Activated T-cell treated with anti-CD3 and anti-CD28 coated beads for 1 hour (primary cell): Measurements from ENCODE around the gene SCGB1C2.
"Not testable (repeated sequence)": the region's sequence is repeated elsewhere in the genome, so short reads cannot be mapped to it uniquely, and the experiment has no call there.

Experiments used
- DNase-seq: peaks from one replicate; pipeline ENCODE4 v3.0.0-alpha.2; 2020; ENCODE audit warnings: low read depth

The SCGB1C2 gene

DNA sequence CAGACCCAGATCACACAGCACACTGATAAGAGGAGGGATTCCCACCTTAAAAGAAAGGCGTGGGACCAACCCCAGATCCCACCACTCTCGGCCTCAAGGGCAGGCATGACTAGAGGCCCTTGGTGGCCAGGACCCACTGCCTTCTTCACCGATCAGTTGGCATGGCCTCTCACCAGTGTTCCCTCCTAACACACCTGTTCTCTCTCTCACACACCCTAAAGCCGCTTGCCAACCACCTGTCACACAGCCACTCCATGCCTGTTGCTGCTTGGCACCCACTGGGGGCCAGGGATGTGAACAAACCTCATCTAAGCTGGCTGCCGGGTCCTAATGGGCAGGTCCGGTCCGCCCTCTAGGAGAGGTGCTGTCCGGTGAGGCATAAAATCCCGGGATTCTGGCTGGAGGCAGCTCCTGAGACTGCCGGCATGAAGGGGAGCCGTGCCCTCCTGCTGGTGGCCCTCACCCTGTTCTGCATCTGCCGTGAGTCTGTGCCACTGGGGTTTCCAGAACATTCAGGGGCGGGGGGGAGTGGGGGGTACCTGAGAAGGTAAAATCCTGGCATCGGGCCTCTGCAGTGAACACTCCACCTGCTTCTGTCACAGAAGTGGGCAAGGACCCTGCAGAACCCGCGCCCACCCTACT lies at the start of gene SCGB1C2:
SCGB1C2 (plus strand) TSS at position 404 of the 642 bp plus-strand sequence; CDS start at position 426, 22 bp downstream.
- DNase-seq, result not testable (repeated sequence)

DNA sequence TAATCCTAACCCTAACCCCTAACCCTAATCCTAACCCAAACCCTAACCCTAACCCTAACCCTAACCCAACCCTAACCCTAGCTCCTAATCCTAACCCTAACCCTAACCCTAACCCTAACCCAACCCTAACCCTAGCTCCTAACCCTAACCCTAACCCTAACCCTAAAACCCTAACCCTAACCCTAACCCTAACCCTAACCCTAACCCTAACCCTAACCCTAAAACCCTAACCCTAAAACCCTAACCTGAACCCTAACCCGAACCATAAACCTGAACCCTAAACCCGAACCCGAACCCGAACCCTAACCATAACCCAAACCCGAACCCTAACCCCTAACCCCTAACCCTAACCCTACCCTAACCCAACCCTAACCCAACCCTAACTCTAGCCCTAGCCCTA lies 24.3 kb upstream of the SCGB1C2 start:
- not testable (repeated sequence) for DNase-seq

DNA sequence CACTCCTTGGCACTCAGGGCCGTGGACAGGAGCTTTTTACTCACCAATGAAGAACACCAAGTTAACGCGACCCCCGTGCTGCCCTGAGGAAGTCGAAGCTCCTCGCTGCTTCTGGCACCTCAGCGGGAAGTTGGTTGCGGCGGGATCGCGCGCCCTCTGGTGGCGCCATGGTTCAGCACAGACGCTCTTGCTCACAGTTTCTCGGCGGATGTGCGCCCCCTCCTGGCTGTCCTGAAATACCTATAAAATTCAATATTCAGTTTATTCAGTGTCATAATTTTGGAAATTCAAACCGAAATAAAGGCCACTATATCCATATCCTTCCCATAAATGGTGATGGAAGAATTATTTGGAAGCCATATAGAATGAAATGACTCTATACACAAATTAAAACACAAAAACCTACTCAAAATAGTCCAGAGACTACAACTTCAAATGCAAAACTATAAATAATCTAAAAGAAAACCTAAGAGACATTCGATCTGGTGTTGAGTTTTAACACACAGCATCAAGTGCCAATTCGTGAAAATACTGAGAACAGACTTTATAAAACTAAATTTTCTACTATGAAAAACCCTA lies 18.9 kb upstream of the SCGB1C2 start:
- not testable (repeated sequence) for DNase-seq

DNA sequence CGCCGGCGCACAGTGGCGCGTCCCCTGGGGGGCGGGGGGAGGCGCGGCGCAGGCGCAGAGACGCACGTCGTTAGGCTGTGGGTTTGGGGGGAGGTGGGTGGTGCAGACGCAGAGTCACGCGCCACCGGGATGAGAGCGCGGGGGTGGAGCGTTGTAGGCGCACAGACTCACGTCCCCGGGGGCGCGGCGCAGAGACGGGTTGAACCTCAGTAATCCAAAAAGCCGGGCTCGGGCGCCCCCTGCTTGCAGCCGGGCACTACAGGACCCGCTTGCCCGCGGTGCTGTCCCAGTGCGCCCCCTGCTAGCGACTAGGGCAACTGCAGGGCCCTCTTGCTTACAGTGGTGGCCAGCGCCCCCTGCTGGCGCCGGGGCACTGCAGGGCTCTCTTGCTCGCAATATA lies 3.4 kb upstream of the SCGB1C2 start:
- DNase-seq, result not testable (repeated sequence)

DNA sequence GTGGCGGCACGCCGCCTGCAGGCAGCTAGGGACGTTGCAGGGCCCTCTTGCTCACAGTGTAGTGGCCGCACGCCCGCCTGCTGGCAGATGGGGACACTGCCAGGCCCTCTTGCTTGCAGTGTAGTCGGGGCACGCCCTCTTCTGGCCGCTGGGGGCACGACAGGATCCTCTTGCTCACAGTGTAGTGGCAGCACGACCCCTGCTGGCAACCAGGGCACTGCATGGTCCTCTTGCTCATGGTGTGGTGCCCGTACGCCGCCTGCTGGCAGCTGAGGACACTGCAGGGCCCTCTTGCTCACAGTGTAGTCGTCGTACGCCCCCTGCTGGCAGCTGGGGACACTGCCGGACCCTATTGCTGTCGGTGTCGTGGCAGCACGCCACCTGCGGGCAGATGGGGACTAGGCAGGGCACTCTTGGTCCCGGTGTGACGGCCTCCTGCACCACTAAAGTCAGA lies 3.0 kb upstream of the SCGB1C2 start:
- not testable (repeated sequence) for DNase-seq

DNA sequence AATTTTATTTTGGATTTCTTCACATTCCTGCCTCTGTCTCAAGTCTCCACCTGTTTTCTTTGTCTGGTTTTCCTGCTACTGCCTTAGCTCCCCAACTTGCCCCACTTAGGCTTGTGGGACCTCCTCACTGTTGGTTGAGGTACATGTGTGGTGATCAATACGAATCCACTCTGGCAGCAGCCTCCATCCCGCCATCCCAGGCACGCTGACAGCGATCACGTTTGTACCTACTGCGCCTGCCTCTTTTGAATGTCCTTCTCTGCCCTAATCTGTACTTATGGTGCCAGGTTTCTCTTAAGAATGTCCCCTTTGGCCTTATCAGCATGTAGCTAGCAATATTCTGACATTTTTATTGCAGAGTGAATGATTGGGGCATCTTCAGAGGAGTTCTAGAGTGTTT lies 2.3 kb upstream of the SCGB1C2 start:
- DNase-seq, result not testable (repeated sequence)

DNA sequence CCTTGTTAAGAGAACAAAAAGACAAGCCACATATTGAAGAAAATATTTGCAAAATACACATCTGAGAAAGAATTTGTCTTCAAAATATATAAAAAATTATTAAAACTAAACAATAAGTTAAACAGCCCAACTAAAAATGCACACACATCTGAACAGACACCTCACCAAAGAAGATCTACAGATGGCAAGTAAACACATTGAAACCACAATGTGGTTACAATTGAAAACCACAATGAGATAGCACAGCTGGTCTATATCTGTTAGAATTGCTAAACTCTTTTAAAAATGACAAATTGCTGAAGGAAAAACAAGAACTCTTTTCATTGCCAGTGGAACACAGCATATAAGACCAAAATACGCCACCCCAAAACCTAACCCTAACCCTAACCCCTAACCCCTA lies 1.5 kb upstream of the SCGB1C2 start:
- DNase-seq, result not testable (repeated sequence)

DNA sequence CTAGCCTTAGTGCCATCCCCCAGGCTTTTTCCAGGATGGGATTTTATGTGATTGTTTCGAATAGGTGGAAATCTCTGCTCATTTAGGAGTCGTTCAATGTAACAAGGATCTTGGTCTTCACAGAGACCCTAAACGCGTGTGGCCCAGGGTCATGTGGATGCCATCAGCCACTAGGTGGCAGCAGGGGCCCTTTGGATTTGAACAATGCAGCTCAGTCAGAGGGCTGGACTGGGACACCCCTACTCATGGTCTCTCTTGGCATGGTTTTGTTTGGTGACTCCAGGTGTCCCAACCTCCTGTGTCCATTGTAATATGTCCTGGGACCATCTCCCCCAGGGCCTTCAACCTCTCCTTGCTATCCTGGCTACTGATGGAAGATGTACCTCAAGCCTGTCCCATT lies 838 bp upstream of the SCGB1C2 start:
- DNase-seq, result peak; percentile 64

DNA sequence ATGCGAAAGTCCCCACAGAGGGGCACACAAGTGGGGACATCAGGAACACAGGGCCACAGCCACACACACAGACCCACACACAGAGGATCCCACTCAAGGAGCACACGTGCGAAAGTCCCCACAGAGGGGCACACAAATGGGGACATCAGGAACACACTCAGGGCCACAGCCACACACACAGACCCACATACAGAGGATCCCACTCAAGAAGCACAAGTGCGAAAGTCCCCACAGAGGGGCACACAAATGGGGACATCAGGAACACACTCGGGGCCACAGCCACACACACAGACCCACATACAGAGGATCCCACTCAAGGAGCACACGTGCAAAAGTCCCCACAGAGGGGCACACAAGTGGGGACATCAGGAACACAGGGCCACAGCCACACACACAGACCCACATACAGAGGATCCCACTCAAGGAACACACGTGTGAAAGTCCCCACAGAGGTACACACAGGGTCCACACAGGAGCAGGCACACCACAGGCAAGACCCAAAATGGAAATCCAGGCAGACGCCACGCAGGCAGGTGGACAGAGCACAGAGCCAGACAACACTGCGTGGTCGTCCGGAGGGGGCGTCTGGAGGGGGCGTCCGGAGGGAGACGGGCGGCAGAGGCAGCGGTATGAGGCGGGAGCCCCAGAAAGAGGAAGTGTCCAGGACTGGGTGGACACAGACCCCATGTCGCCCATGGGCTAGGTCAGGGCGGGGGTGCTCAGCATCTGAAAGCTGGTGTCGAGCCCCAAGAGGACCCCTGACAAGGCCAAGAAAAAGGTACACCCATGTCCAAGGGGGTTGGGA lies 2.2 kb downstream of the SCGB1C2 start:
- not testable (repeated sequence) for DNase-seq

DNA sequence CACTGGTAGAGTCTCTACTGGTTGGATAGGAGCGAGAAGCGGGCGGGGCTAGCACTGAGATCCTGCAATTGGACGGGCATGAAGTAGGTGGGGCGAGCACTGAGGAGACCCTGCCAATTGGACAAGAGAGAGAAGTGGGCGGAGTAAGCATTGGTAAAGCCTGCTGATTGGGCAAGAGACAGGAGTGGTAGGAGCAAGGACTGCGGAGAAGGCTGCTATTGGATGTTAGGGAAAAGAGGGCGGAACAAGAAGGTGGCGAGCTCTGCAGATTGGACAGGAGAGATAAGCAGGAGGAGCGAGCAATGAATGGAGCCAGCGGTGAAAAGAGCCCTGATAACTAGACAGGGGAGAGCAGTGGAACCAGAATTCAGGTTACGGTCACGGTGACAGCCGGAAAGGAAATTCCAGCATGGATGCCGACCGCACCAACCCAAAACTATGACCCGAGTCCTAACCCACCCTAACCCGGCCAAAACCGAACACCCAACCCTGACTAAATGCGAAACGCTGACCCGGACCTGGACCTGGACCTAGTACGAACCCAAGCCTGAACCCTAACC lies 4.8 kb downstream of the SCGB1C2 start:
- DNase-seq, result no peak

DNA sequence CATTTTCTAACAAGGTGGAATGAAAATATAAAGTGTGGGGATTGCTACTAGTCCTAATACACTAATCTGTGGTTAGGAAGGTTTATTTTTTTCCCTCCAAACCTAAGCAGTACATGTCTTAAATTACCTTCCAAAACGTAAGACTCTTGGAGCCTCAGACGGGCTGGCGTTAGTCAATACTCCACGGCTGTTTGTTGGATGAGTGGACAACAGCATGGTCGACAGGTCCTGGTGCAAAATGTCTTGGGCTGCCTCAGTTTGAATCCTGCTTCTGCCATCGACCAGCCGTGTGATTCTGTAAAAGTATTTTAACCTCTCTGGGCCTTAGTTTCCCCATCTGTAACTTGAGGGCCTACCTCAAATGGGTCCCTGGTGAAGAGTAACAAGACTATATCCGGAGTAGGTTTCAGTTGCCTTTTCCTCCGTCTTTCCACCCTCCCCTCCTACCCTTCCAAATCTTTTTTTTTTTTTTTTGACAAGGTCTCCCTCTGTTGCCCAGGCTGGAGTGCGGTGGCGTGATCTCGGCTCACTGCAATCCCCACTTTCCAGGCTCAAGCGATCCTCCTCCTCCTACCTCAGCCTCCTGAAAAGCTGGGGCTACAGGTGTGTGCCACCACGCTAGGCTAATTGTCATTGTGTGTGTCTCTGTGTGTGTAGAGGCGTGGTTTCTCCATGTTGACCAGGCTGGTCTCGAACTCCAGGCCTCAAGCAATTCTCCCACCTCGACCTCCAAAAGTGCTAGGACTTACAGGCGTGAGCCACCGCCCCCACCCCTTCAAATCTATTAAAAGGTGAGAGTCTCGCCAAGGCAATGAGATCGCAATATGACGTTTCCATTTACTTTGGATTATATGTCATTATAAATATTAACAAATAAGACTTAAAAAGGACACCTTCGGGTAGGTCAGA lies 5.8 kb downstream of the SCGB1C2 start:
- DNase-seq, result no peak

DNA sequence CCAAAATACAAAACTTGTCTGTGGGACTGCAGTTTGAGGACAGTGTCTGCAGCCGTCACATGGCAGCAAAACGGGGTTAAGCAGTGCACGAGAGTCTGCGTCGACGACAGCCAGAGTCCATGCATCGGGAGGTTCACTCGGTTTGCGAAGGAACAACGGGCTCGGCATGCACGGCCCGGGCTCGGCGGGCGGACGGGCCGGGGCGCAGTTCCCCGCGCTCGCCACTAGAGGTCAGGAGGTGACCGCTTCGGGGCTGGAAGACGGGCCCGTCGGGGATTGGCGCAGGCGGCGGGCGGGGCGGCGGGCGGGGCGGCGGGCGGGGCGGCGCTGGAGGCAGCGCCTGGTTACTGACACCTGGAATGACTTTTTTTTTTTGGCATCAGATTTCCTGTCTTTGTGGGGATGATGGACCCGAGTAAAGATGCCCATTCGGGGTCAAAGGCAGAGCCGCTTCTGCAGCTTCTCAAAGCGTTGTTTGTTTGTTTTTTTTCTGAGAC lies 6.5 kb downstream of the SCGB1C2 start:
- DNase-seq, result peak; percentile 81

DNA sequence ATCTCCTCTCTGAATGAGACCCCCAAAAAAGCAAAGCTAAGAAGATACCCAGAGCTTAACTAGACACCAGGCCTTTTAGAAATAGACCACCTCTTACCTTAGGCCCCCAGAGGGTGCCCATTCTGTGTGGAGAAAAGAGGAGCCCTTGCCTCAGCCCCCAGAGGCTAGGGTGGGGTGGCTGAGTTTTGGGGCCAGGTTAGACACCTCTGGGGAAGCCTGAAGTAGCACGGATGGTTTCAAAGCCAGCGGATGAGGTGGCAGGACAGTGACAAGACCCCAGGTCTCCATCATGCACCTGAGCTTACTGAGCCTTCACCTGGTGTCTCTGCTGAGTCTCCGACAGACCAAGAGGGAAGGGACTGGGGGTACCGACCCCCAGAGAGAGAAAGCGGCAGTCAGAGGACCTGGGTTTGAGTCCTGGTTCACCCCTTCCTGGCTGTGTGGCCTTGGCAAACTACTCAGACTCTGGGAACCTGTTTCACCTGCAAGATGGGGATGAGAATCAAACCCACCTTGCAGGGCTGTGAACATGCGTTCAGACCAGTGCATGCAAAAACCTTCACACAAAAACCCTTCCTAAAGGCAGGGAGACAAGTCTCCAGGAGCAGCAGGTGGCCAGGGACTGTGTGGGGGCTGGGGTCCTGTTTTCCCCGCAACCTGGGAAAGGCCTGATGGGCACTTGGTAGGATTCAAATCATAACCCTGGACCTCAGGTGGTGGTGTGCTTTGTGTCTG lies 7.7 kb downstream of the SCGB1C2 start:
- no peak for DNase-seq

DNA sequence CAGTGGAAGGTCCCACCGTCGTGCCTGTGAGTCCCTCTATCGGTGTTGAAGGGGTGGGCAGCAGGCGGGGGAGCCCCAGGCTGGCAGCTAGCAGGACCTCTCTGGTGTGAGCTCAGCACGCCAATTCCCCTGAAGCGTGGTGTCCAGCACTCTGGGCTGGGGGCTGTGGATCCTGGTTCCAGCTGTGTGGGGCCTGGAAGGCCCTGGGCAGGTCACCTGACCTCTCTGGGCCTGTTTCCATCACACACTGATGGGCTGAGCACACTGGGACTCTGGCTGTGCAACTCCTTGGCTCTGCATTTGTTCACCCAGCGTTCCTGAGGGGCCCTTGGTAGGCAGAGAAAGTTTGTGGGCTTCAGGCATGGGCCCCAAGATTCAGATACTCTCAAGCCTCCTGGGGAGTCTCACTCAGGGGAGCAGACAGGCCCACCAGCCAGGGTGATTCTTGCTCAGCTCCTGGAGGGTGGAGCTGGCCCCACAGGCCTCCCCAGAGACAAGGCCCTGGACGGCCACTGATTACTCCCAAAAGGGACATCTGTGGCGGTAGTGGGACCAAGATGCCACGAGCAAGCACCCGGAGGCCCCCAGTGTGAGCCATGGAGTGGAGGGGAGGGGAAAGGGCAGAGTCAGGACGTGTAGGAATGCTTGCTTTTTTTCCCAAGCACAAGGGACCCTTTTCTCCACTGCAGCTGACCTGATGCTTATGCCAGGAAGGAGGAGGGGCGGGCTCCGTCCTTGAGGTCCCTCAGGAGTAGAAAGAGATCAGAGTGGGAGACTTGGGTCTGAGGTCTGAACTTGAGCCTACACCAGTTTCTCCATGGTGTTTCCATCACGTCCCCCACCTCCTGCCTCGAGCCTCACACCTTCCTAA lies 8.5 kb downstream of the SCGB1C2 start:
- DNase-seq, result no peak

DNA sequence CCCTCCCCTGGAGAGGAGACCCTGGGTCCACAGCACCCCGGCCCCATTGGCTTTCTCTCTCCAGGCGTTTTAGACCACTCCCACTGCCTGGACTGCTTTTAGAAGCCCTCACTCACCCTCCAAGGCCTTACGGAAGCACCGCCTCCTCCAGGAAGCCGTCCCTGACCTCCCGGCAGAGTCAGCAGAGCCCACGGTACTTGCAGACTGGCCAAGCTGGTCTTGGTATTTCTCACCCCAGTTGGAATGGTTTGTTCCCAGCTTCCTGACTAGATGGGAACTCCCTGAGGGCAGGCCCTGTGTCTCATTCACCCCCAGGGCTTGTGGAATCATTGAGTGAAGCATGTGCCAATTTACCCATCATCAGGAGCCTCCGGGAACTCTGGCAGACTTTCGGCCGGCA lies 9.2 kb downstream of the SCGB1C2 start:
- no peak for DNase-seq

DNA sequence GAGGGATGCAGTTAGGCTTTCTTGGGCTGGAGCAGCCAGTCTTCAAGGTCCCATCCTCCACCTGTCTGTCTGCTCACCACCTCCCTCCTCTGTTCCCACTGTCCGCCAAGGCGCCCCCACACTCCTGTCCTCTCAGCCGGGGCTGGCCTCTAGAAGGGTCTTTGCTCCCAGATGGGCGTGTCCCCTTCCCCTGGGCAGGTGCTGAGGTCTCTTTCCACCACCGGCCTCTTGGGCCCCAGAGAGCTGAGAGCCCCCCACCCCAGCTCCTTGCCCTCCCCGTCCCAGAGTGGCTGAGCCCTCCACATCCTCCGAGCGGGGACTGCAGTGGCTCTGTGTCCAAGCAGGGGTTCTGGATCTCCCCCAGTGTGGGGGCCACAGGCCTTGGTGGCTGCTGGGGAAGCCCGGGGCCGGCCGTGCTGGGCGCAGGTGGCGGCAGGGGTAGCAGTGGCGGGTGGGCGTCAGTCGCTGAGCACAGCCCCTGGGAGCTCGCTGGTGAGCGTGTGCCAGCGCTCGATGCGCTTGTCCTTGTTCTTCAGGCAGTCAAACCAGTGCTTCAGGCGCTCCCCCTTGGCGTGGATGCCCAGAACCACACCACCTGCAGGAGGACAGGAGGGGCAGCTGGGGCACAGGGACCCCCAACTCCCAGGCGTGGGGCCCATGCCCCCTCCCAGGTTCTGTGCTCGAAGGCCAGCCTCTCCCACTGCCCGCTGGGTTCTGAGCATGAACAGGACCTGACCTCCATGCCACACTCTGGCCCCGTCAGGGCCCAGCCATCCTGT lies 9.8 kb downstream of the SCGB1C2 start:
- no peak for DNase-seq

DNA sequence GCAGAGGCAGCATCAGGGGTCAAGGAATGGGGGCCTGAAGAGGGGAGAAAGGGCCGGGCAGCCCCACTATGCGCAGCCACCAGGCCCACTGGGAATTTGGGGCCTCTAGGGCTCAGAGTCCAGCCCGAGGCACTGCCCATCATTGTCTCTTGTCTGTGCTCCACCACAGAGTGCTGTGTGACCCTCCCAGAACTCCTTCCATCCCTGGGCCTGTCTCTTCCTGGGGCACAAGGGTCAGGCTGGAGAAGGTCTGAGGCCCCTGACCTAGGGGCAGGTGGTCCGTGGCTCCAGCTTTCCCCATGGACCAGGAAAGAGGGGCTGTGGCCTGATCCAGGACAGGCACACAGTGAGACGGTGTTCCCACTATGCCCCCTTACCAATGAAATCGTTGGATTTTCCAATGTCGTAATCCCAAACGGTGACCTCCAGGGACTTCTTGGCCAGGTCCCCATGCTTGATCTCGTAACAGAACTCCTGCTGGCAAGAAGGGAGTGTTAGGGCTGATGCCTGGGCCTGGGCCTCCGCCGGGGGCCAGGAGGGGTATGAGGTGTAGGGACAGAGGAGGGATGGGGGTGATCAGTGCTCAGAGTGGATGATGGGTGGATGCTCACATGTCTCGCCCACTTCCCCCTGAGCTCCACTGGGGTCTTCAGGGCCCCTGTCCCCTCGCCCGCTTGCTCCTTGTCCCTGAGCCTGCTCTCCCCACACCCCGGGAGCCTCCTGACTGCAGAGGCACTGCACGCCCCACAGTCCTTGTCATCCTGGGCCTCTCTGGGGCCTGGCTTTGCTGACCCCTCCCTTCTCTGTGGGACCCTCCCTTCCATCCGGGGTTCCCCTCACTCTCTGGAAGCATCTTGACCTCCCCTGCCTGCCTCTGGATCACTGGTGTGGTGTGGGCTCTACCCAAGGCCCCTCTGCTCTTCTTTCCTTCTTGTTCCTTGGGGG lies 10.7 kb downstream of the SCGB1C2 start:
- no peak for DNase-seq

DNA sequence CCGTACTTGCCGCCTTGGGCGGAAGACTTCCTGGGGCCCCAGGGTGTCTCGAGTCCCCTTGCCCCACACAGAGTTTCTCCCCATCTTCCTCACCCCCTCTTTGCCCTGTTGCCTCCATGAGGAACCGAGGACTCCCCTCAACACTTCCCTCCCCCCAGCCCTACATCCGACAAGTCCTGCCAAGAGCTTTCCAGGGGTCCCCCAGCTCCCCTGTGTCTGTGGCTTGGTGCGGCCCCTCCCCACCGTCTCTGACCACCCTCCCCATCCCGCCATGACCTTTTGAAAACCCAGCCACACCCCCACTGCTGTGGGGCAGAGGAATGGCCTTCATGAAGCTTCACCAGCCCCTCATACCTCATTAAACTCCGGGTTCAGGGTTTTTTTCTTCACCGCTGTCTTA lies 11.4 kb downstream of the SCGB1C2 start:
- no peak for DNase-seq
